Measurements from ENCODE around the gene SUMO2. TPM values are rescaled to one million over a fixed set of nuclear protein-coding genes. Genes with fewer than 3 reads are reported as not detected.
"Not testable (repeated sequence)": the region's sequence is repeated elsewhere in the genome, so short reads cannot be mapped to it uniquely, and the experiment has no call there.

SUMO2 gene
- total RNA-seq, 4 donors from 2014 or later = 38.1 to 62.9 (median 59.8) TPM

DNA sequence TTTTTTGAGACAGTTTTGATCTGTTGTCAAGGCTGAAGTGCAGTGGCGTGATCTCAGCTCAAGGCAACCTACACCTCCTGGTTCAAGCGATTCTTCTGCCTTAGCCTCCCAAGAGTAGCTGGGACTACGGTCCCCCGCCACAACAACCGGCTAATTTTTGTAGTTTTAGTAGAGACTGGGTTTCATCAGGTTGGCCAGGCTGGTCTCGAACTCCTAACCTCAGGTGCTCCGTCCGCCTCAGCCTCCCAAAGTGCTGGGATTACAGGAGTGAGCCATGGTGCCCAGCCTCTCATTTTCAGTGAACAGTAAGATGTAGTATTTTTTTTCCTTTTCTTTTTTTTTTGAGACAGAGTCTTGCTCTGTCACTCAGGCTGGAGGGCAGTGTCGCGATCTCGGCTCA is 7.8 kb downstream of the SUMO2 start:
- no peak for DNase-seq (ENCODE audit: low spot score in 2 of 2)
- Histone ChIP-seq H3K36me3 (peaks cover 5 to 79% (median 6%) of the 10 kb centered on the region in 3 donors), H3K27me3 (no peaks in the 10 kb centered on the region), H3K4me3 (no peak overlapping the region), H3K9me3 (no peaks in the 10 kb centered on the region), H3K27ac (no peak overlapping the region), H3K4me1 (peaks cover 0 to 39% (median 7%) of the 10 kb centered on the region in 4 donors)
- TF ChIP-seq EP300 (IDR thresholded peaks at IDR 0.05) (no peak), POLR2A (IDR thresholded peaks at IDR 0.05) (no peak)
- TF ChIP-seq, protein P1, sequence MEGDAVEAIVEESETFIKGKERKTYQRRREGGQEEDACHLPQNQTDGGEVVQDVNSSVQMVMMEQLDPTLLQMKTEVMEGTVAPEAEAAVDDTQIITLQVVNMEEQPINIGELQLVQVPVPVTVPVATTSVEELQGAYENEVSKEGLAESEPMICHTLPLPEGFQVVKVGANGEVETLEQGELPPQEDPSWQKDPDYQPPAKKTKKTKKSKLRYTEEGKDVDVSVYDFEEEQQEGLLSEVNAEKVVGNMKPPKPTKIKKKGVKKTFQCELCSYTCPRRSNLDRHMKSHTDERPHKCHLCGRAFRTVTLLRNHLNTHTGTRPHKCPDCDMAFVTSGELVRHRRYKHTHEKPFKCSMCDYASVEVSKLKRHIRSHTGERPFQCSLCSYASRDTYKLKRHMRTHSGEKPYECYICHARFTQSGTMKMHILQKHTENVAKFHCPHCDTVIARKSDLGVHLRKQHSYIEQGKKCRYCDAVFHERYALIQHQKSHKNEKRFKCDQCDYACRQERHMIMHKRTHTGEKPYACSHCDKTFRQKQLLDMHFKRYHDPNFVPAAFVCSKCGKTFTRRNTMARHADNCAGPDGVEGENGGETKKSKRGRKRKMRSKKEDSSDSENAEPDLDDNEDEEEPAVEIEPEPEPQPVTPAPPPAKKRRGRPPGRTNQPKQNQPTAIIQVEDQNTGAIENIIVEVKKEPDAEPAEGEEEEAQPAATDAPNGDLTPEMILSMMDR (IDR thresholded peaks at IDR 0.05) = no peak
- WGBS, 2 donors = 91 to 94% methylated on average over 11 of the region's 11 CpGs

DNA sequence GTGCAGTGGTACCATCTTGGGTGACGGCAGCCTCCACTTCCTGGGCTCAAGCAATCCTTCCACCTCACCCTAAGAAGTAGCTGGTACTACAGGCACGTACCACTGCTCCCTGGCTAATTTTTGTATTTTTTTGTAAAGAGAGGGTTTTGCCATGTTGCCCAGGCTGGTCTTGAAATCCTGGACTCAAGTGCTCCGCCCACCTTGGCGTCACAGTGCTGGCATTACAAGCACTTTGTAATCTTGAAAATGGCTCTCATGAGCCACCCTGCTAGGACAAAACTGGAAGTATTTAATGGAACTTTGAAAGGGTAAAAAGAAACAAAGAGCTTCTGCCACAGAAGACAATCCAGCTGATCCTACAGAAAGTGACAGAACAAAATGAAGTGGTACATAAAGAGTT is 9.2 kb downstream of the SUMO2 start:
- no peak for DNase-seq (ENCODE audit: low spot score in 2 of 2)
- Histone ChIP-seq H3K36me3 (peaks cover 0 to 85% (median 6%) of the 10 kb centered on the region in 3 donors), H3K27ac (no peak overlapping the region), H3K27me3 (no peaks in the 10 kb centered on the region), H3K4me1 (peaks cover 0 to 26% (median 0%) of the 10 kb centered on the region in 4 donors), H3K4me3 (no peak overlapping the region), H3K9me3 (no peaks in the 10 kb centered on the region)
- TF ChIP-seq EP300 (IDR thresholded peaks at IDR 0.05) (no peak), POLR2A (IDR thresholded peaks at IDR 0.05) (no peak)
- 88 to 89% methylated on average over 4 of the region's 4 CpGs for WGBS, 2 donors

DNA sequence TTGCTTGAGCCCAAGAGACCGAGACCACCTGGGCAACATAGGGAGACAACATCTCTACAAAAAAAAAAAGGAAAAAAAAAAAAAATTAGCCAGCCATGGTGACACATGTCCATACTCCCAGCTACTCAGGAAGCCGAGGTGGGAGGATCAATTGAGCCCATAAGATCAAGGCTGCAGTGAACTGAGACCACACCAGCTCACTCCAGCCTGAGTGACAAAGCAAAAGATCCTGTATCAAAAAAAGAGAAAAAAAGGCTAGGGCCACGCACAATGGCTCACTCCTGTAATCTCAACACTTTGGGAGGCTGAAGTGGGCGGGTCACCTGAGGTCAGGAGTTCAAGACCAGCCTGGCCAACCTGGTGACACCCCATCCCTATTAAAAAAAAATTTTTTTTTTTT is 13.8 kb downstream of the SUMO2 start:
- TF ChIP-seq, protein P1 (IDR thresholded peaks at IDR 0.05) = no peak
- no peak for TF ChIP-seq EP300 (IDR thresholded peaks at IDR 0.05)
- no peak for TF ChIP-seq POLR2A (IDR thresholded peaks at IDR 0.05)
- Histone ChIP-seq H3K4me1 (peaks cover 0 to 19% (median 0%) of the 10 kb centered on the region in 4 donors), H3K4me3 (no peak overlapping the region), H3K27me3 (no peaks in the 10 kb centered on the region), H3K36me3 (peaks cover 0 to 77% (median 3%) of the 10 kb centered on the region in 3 donors), H3K27ac (no peak overlapping the region), H3K9me3 (no peaks in the 10 kb centered on the region)
- 82 to 90% methylated on average over 4 of the region's 4 CpGs for WGBS, 2 donors
- no peak for DNase-seq (ENCODE audit: low spot score in 2 of 2)

DNA sequence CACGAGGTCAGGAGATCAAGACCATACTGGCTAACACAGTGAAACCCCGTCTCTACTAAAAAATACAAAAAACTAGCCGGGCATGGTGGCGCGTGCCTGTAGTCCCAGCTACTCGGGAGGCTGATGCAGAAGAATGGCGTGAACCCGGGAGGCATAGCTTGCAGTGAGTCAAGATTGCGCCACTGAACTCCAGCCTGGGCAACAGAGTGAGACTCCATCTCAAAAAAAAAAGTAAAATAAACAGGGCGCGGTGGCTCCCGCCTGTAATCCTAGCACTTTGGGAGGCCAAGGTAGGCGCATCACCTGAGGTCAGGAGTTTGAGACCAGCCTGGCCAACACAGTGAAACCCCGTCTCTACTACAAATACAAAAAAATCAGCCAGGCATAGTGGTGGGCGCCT is 18.2 kb downstream of the SUMO2 start:
- not testable (repeated sequence) for H3K27ac ChIP-seq; H3K9me3 ChIP-seq; H3K4me1 ChIP-seq; DNase-seq (ENCODE audit: low spot score in 2 of 2); H3K4me3 ChIP-seq; H3K27me3 ChIP-seq
- 93 to 96% methylated on average over 15 of the region's 15 CpGs for WGBS, 2 donors
- peaks cover 0 to 61% (median 0%) of the 10 kb centered on the region in 3 donors for H3K36me3 ChIP-seq

DNA sequence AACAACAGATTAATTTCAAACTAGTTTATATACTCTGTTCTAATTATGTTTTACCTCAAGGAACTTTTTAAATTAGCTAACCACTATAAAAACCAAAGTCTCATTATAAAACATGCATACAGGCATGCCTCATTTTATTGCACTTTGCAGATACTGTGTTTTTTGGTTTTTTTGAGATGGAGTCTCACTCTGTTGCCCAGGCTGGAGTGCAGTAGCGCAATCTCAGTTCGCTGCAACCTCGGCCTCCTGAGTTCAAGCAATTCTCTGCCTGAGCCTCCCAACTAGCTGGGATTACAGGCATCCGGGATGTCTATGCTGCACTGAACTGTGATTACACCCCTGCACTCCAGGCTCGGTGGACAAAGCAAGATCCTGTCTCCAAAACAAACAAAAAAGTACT is 19.7 kb downstream of the SUMO2 start:
- no peaks in the 10 kb centered on the region for H3K27me3 ChIP-seq
- no peak for DNase-seq (ENCODE audit: low spot score in 2 of 2)
- no peaks in the 10 kb centered on the region for H3K4me1 ChIP-seq
- WGBS, 2 donors = 80 to 88% methylated on average over 5 of the region's 5 CpGs
- H3K4me3 ChIP-seq = no peak overlapping the region
- peaks cover 0 to 47% (median 0%) of the 10 kb centered on the region in 3 donors for H3K36me3 ChIP-seq
- no peak overlapping the region for H3K27ac ChIP-seq
- H3K9me3 ChIP-seq = no peaks in the 10 kb centered on the region
- TF ChIP-seq, protein P1 (IDR thresholded peaks at IDR 0.05) = no peak
- no peak for TF ChIP-seq EP300 (IDR thresholded peaks at IDR 0.05)
- no peak for TF ChIP-seq POLR2A (IDR thresholded peaks at IDR 0.05)

DNA sequence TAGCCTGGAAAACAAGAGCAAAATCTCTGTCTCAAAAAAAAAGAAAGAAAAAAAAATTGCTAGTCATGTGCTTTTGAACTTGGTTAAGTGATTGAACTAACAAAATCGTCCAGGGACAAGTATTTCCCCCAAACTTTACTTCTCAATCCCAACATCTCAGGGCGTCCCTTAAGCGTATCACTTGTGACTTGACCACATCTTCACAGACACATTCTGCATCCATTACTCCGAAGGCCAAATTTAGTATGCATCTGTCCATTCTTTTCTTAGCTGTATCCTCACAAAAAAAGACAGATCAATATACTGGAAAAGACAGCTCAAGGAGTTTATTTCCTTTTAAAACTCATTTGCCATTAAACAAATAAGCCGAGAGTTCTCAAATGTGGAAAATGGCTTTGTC is 22.5 kb downstream of the SUMO2 start:
- H3K9me3 ChIP-seq = no peaks in the 10 kb centered on the region
- H3K4me1 ChIP-seq = no peaks in the 10 kb centered on the region
- no peak overlapping the region for H3K27ac ChIP-seq
- no peak for DNase-seq (ENCODE audit: low spot score in 2 of 2)
- TF ChIP-seq POLR2A (IDR thresholded peaks at IDR 0.05) = no peak
- peaks cover 0 to 30% (median 0%) of the 10 kb centered on the region in 3 donors for H3K36me3 ChIP-seq
- no peaks in the 10 kb centered on the region for H3K27me3 ChIP-seq
- WGBS, 2 donors = 89 to 93% methylated on average over 5 of the region's 5 CpGs
- no peak overlapping the region for H3K4me3 ChIP-seq
